ENCODE measurements around the gene JAM2. TPM values are rescaled to one million over a fixed set of nuclear protein-coding genes. Genes with fewer than 3 reads are reported as not detected.

JAM2 gene
- polyA plus RNA-seq, 1 experiment, result 0.21 TPM

GRCh38 chr21:25626757-25627156, 12.3 kb upstream of the JAM2 start:
- no peak for DNase-seq (ENCODE audit: low read depth)
- POLR2A ChIA-PET, result no interaction called here
- TF ChIP-seq CTCF (IDR thresholded peaks at IDR 0.05; ENCODE audit: insufficient read depth, low read depth, low read length), result no peak

GRCh38 chr21:25632296-25632695, 6.8 kb upstream of the JAM2 start:
- ChIA-PET CTCF (no interaction called here), POLR2A (no interaction called here)
- no peaks in the 10 kb centered on the region; the same call in 1 of the 2 replicates for H3K27me3 ChIP-seq (ENCODE audit: control insufficient read depth, insufficient read depth, low read length)
- no peak for DNase-seq (ENCODE audit: low read depth)
- no peak for TF ChIP-seq CTCF (IDR thresholded peaks at IDR 0.05; ENCODE audit: insufficient read depth, low read depth, low read length)
- no peak overlapping the region for H3K4me3 ChIP-seq (ENCODE audit: low read depth, low read length)
- H3K36me3 ChIP-seq (ENCODE audit: control insufficient read depth, insufficient read depth, low read length), result no peaks in the 10 kb centered on the region

More at GRCh38 chr21:25626757-25627156, 12.3 kb upstream of the JAM2 start:
- CTCF ChIA-PET, result interaction anchor here (3.8 kb wide), 1 partner anchor 11 kb away, joined by 15 read pairs; the partner anchor contains the start of gene JAM2
- H3K27me3 ChIP-seq (ENCODE audit: control insufficient read depth, insufficient read depth, low read length), result peaks cover 2% of the 10 kb centered on the region
- no peak overlapping the region for H3K4me3 ChIP-seq (ENCODE audit: low read depth, low read length)
- no peaks in the 10 kb centered on the region for H3K36me3 ChIP-seq (ENCODE audit: control insufficient read depth, insufficient read depth, low read length)

- TF ChIP-seq CTCF (IDR thresholded peaks at IDR 0.05; ENCODE audit: insufficient read depth, low read depth, low read length), result no peak
Observed at GRCh38 chr21:25635310-25635709, 3.7 kb upstream of the JAM2 start.

GRCh38 chr21:25636727-25637126, 2.3 kb upstream of the JAM2 start:
- no peak overlapping the region for H3K4me3 ChIP-seq (ENCODE audit: low read depth, low read length)
- H3K27me3 ChIP-seq (ENCODE audit: control insufficient read depth, insufficient read depth, low read length), result peaks cover 9% of the 10 kb centered on the region
- CTCF ChIA-PET, result interaction anchor here (0.8 to 2.4 kb wide), 3 partner anchors 9 to 72 kb away, joined by 3 to 15 read pairs (median 4); partner anchors contain the start of gene MRPL39
- H3K36me3 ChIP-seq (ENCODE audit: control insufficient read depth, insufficient read depth, low read length), result no peaks in the 10 kb centered on the region
- POLR2A ChIA-PET, result no interaction called here
- DNase-seq (ENCODE audit: low read depth), result no peak
- TF ChIP-seq CTCF (IDR thresholded peaks at IDR 0.05; ENCODE audit: insufficient read depth, low read depth, low read length), result no peak

More at GRCh38 chr21:25635310-25635709, 3.7 kb upstream of the JAM2 start:
- no peaks in the 10 kb centered on the region for H3K36me3 ChIP-seq (ENCODE audit: control insufficient read depth, insufficient read depth, low read length)
- no peak for DNase-seq (ENCODE audit: low read depth)
- peaks cover 7% of the 10 kb centered on the region for H3K27me3 ChIP-seq (ENCODE audit: control insufficient read depth, insufficient read depth, low read length)
- POLR2A ChIA-PET, result no interaction called here
- CTCF ChIA-PET, result interaction anchor here (0.6 kb wide), 1 partner anchor 223 kb away, joined by 3 read pairs; no protein-coding TSS in a partner anchor
- no peak overlapping the region for H3K4me3 ChIP-seq (ENCODE audit: low read depth, low read length)

- no peak for TF ChIP-seq CTCF (IDR thresholded peaks at IDR 0.05; ENCODE audit: insufficient read depth, low read depth, low read length)
- peaks cover 9% of the 10 kb centered on the region for H3K27me3 ChIP-seq (ENCODE audit: control insufficient read depth, insufficient read depth, low read length)
- no peak for DNase-seq (ENCODE audit: low read depth)
- no peaks in the 10 kb centered on the region for H3K36me3 ChIP-seq (ENCODE audit: control insufficient read depth, insufficient read depth, low read length)
- ChIA-PET POLR2A (no interaction called here), CTCF (interaction anchor here (0.6 to 2.4 kb wide), 3 partner anchors 11 to 1200 kb away, joined by 3 to 15 read pairs (median 4); partner anchors contain the start of gene MRPL39)
- no peak overlapping the region for H3K4me3 ChIP-seq (ENCODE audit: low read depth, low read length)
Observed at GRCh38 chr21:25637851-25638659, 1.0 kb upstream of the JAM2 start.

Data from BJ (cell line).